HG02588 (cell line): Measurements from ENCODE around the gene GGTA1.
"Not testable (repeated sequence)": the region's sequence is repeated elsewhere in the genome, so short reads cannot be mapped to it uniquely, and the experiment has no call there.

Experiments
- ATAC-seq: cut with Tn5 transposase; IDR thresholded peaks from one replicate; pipeline ENCODE4 v1.9.1; 2021; ENCODE audit warnings: mild to moderate bottlenecking, moderate library complexity; ENCODE audit not compliant: unreplicated experiment

The GGTA1 gene

GRCh38 chr9:121463026-121463807 lies 36.4 kb downstream of the GGTA1 start:
- ATAC-seq = no peak

- ATAC-seq = no peak
Measured at GRCh38 chr9:121459513-121459912, 40.1 kb downstream of the GGTA1 start.

GRCh38 chr9:121458449-121458848 lies 41.2 kb downstream of the GGTA1 start:
- ATAC-seq = not testable (repeated sequence)

- ATAC-seq = no peak
Measured at GRCh38 chr9:121455527-121456239, 44.0 kb downstream of the GGTA1 start.

DNA sequence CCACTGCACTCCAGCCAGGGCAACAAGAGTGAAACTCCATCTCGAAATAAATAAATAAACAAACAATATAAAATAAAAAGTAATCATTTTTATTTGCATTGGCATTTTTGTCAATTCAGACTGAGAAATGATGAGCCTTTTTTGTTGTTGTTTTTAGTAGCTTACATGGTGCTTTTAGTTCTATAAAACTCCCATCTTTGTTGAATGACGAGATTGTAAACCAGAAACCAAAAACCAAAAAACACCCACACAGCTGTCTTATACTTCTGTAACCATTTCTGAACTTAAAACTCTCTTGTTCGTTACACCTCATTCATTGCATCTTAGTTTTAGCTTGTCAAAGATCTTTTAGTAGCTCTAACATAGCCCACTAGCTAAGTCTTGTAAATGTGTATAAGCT lies 44.7 kb downstream of the GGTA1 start:
- no peak for ATAC-seq

DNA sequence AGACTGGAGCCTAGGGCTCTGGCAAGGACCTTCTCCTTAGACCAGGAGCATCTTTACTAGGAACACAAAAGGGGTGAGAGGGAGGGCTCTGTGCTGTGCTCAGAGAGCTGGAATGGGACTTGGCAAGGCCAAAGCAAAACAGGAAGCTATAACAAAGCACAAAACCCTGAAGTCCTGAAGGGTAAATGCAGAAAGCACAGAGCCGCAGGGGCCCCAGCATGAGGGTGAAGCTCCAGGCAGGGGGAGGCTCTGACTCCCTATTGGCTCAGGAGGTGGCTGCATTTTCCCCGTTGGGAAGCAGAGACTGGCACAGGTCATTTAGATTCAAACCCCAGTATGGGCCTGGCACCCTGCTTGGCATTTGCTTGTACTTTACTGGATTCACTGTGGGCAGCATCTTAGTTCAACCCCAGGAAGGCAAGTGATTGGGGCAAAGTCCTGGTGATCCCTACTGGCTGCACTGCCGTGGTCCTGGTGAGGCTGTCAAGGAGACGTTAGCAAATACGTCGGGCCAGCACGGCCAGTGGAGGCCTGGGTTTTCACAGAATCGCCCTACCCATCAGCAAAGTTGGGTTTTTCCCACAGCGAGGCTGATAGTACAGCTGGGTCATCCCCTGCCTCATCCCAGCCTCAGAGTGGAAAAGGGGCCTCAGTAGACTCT lies 46.3 kb downstream of the GGTA1 start:
- ATAC-seq = no peak

- ATAC-seq = no peak
Measured at GRCh38 chr9:121452085-121452484, 47.6 kb downstream of the GGTA1 start.

GRCh38 chr9:121451586-121451985 lies 48.1 kb downstream of the GGTA1 start:
- ATAC-seq = no peak

DNA sequence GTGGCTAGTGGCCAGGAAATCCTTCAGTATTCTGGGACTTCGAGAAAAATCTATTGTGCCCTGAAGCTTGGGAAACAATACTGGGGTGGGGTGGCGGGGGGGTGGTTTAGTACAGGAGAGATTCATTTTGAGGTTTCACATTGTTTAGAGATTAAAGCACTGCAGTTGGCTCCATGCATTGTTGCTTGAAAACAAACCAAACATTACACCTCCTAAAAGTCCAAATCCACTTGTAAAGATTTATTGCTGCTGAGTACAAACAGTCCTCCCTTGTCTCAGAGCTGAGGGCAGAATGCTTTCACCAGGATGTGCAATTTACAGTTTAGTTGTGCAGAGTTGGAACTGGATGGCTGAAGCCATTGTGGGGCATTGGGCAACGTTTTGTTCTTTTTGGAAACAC lies 49.4 kb downstream of the GGTA1 start:
- ATAC-seq = no peak

- no peak for ATAC-seq
Measured at GRCh38 chr9:121449786-121450185, 49.9 kb downstream of the GGTA1 start.

GRCh38 chr9:121447321-121447834 lies 52.3 kb downstream of the GGTA1 start:
- no peak for ATAC-seq

DNA sequence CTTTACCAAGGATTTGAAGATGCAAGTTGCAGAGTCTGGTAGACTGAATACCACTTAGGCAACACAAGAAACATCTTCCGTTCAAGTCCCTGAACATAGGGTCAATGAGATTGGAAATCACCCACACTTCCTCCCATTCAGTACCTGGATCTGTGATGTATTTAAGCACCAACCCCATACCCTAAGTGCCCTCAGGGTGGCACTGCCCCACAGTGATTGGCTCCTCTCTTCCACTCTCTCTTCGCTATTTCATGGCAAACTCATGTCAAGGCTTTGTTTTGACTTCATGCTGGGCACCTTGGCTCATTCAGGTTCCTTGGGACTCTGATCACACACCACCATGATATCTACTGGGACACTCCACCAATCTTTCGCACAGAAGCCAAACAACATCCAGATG lies 53.7 kb downstream of the GGTA1 start:
- no peak for ATAC-seq

DNA sequence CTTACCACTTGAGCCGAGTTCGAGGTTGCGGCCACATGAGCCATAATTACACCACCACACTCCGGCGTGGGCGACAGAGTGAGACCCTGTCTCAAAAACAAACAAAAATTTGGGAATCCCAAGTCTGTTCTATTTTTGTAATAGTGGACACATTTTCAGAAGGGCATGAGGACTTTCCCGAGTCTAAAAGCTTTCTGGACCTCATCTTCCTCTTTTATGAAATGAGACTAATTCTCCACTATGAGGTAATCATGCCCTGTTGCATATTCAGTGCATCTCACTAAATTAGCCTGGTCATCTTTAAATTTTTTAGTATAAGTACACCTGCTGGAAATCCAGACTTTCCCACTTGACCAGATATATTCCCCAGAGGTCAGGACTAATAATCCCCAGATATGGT lies 55.7 kb downstream of the GGTA1 start:
- no peak for ATAC-seq

DNA sequence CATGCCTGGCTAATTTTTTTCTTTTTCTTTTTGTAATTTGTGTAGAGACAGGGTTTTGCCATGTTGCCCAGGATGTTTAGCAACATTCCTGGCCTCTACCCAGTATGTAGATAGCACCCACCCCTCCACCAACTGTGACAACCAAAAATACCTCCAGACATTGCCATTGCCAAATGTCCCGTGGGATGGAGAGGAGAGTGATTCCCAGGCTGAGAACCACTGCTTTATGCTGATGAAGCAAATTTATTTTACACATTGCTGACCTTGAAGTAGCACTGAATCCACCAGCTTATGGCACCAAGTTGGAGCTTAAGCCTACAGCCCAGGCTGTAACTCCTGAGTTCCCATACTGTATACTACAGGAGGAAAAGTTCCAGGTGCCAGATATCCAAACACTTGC lies 58.5 kb downstream of the GGTA1 start:
- no peak for ATAC-seq

DNA sequence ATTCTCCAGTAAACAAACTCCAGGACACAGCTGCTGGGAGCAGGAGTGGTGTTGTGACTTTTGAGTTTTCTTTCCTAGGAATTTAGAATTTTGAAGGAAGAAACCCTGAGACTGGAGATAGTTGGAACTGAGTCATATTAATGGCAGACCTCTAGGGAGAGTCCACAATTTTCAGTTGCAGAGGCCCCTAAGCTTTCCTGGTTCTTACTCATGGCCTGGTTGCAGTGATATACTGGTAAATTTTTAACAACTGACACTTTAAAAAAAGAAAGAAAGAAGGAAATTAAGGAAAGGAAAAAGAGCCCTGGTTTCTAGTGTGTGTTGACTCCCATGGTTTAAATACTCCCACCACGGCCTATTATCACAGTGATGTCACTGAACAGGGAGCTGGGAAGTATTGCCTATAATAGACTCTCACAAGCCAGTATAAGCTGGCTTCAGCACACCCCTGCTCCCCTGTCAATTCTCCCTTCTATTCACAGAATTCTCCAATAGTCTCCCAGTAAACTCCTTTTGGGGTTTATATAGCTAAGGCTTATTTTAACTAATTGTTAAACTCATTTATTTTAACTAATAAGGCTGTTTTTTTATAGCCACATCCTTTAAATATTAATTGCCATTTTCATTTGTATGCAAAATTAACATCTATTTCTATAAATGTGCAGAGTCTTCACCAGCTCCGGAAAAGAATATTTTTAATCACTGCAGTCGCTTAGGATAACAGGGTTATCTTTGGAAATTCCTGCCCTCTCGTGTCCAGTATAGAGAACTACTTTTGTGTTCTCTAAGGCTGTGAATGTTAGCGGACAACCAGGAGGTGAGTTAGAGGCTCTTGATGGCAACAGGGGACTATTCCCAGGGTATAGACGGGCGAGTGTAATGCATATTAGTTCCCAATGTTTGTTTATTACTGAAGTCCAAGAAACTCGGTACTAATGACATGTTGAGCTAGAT lies 59.7 kb downstream of the GGTA1 start:
- no peak for ATAC-seq

GRCh38 chr9:121439016-121439415 lies 60.6 kb downstream of the GGTA1 start:
- ATAC-seq = no peak

GRCh38 chr9:121437891-121438290 lies 61.8 kb downstream of the GGTA1 start:
- no peak for ATAC-seq

DNA sequence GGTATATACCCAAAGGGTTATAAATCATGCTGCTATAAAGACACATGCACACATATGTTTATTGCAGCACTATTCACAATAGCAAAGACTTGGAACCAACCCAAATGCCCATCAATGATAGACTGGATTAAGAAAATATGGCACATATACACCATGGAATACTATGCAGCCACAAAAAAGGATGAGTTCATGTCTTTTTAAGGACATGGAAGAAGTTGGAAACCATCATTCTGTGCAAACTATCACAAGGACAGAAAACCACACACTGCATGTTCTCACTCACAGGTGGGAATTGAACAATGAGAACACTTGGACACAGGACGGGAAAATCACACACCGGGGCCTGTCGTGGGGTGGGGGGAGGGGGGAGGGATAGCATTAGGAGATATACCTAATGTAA lies 62.6 kb downstream of the GGTA1 start:
- not testable (repeated sequence) for ATAC-seq

DNA sequence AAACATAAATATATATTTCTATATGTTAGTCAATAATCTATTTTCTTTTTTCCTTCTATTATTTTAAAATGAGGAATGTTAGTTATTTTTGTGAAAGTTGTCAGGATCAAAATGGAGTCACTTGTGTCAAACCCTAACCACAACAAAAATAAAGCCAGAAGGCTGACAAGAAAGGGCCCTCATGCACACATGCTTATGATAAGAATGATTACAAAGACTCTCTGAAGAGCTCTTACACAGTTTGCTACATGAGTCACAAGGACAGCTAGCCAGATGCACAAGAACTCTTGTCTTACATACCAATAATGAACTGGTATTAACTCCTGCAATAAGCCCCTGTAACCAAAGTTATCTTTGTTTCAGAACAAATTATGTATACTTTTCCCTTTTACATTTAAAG lies 64.7 kb downstream of the GGTA1 start:
- no peak for ATAC-seq

DNA sequence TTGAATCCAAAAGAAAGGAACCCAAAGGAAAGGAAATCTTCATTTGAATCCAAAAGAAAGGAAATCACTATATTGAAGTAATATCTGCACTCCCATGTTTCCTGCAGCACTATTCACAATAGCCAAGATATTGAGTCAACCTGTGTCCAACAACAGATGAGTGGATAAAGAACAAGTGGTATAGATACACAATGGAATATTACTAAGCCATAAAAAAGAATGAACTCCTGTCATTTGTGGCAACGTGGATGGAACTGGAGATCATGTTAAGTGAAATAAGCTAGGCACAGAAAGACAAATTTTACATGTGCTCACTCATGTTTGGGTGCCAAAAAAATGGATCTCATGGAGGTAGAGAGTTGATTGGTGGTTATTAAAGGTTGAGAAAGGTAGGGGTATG lies 71.7 kb downstream of the GGTA1 start:
- ATAC-seq = no peak

DNA sequence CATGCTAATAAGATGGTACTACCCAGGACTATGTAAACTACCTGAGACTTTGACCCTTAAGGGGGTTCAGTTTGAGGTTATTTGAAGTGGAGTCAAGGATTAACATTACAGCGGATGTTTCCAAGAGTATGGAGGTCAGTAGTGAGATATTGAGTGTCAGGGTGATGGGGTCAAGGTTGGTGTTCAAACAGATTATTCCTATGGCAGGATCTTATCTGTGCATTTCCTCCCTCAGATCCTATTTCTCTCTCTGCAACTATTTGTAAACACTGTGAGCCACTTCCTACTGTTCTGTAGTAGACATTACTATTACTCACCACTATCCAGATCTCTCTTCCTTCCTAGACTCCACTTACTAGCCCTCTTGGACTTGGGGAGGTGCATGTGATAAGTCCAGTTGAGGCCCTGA lies 75.6 kb downstream of the GGTA1 start:
- ATAC-seq = no peak
